Measurements from ENCODE around the gene CNOT4. TPM values are rescaled to one million over a fixed set of nuclear protein-coding genes. Genes with fewer than 3 reads are reported as not detected.

The CNOT4 gene
- total RNA-seq, 1 donor from 2014 or later: 33.4 TPM

GRCh38 chr7:135466442-135467206, 43.3 kb downstream of the CNOT4 start:
- H3K4me1 Mint-ChIP-seq: peaks cover 4% of the 10 kb centered on the region
- H3K4me3 Mint-ChIP-seq: no peak overlapping the region
- H3K9me3 Mint-ChIP-seq: peaks cover 15% of the 10 kb centered on the region
- H3K27me3 Mint-ChIP-seq (ENCODE audit: low read depth): no peaks in the 10 kb centered on the region
- peaks cover 13% of the 10 kb centered on the region for H3K36me3 Mint-ChIP-seq
- TF ChIP-seq CTCF (IDR thresholded peaks at IDR 0.05; ENCODE audit: unreplicated experiment): no peak
- no peak for DNase-seq (ENCODE audit: low spot score in 2 of 2, unreplicated experiment in 2 of 2)
- no peak overlapping the region for H3K27ac Mint-ChIP-seq

GRCh38 chr7:135463908-135464307, 46.0 kb downstream of the CNOT4 start:
- Mint-ChIP-seq H3K4me3 (no peak overlapping the region), H3K27me3 (ENCODE audit: low read depth) (no peaks in the 10 kb centered on the region), H3K27ac (no peak overlapping the region), H3K36me3 (peaks cover 13% of the 10 kb centered on the region), H3K9me3 (peaks cover 15% of the 10 kb centered on the region), H3K4me1 (peaks cover 4% of the 10 kb centered on the region)
- TF ChIP-seq CTCF (IDR thresholded peaks at IDR 0.05; ENCODE audit: unreplicated experiment): no peak
- DNase-seq (ENCODE audit: low spot score in 2 of 2, unreplicated experiment in 2 of 2): no peak

GRCh38 chr7:135459951-135460567, 49.8 kb downstream of the CNOT4 start:
- Mint-ChIP-seq H3K4me1 (peaks cover 3% of the 10 kb centered on the region), H3K9me3 (peaks cover 15% of the 10 kb centered on the region), H3K27me3 (ENCODE audit: low read depth) (no peaks in the 10 kb centered on the region), H3K4me3 (no peak overlapping the region), H3K27ac (no peak overlapping the region), H3K36me3 (peaks cover 13% of the 10 kb centered on the region)
- TF ChIP-seq CTCF (IDR thresholded peaks at IDR 0.05; ENCODE audit: unreplicated experiment): no peak
- DNase-seq (ENCODE audit: low spot score in 2 of 2, unreplicated experiment in 2 of 2): no peak

- Mint-ChIP-seq H3K27me3 (ENCODE audit: low read depth) (no peaks in the 10 kb centered on the region), H3K9me3 (peaks cover 11% of the 10 kb centered on the region), H3K36me3 (peaks cover 9% of the 10 kb centered on the region), H3K4me1 (peaks cover 2% of the 10 kb centered on the region), H3K27ac (no peak overlapping the region), H3K4me3 (no peak overlapping the region)
- DNase-seq (ENCODE audit: low spot score in 2 of 2, unreplicated experiment in 2 of 2): no peak
- TF ChIP-seq CTCF (IDR thresholded peaks at IDR 0.05; ENCODE audit: unreplicated experiment): no peak
Observed at GRCh38 chr7:135459076-135459475, 50.8 kb downstream of the CNOT4 start.

- no peak overlapping the region for H3K27ac Mint-ChIP-seq
- no peak for TF ChIP-seq CTCF (IDR thresholded peaks at IDR 0.05; ENCODE audit: unreplicated experiment)
- H3K4me1 Mint-ChIP-seq: peaks cover 7% of the 10 kb centered on the region
- no peaks in the 10 kb centered on the region for H3K9me3 Mint-ChIP-seq
- DNase-seq (ENCODE audit: low spot score in 2 of 2, unreplicated experiment in 2 of 2): no peak
- H3K4me3 Mint-ChIP-seq: no peak overlapping the region
- no peaks in the 10 kb centered on the region for H3K36me3 Mint-ChIP-seq
- no peaks in the 10 kb centered on the region for H3K27me3 Mint-ChIP-seq (ENCODE audit: low read depth)
Observed at GRCh38 chr7:135454060-135454459, 55.8 kb downstream of the CNOT4 start.
